Measurements from ENCODE around the gene VPS13C.

DNA sequence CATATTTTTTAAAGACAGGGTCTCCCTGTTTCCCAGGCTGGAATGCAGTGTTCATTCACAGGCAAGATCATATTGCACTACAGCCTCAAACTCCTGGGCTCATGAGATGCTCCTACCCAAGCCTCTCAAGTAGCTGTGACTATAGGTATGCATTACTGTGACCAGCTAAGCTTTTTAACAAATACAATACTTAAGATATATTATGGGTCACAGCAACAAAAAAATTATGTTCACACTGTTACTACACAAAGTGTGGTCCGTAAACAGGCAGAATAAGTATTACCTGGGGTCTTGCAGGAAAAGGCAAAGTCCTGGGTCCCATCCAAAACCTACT lies 152.5 kb downstream of the VPS13C start:
- TF ChIP-seq CTCF (IDR thresholded peaks at IDR 0.05) (no peak), EZH2 (IDR thresholded peaks at IDR 0.05) (no peak)

All from neural progenitor cell (in vitro differentiated cells).